Subcutaneous abdominal adipose tissue (tissue), 5 donors: ENCODE measurements around the gene TASOR2.

ENCODE experiments used
- H3K27ac ChIP-seq: one replicate; pipeline ENCODE4 v1.7.0; 2013; ENCODE audit warnings: low read depth, mild to moderate bottlenecking, inconsistent platforms, low read length, moderate library complexity
- H3K27me3 ChIP-seq, 5 donors: one replicate each; pipeline ENCODE4 v1.7.0; 2013; ENCODE audit warnings: low read length in 5 of 5, inconsistent platforms in 1 of 5; ENCODE audit not compliant: control insufficient read depth in 5 of 5, insufficient read depth in 4 of 5
- H3K36me3 ChIP-seq, 5 donors: one replicate each; pipeline ENCODE4 v1.7.0; 2013; ENCODE audit warnings: low read length in 5 of 5; ENCODE audit not compliant: control insufficient read depth in 5 of 5, insufficient read depth in 5 of 5
- H3K4me1 ChIP-seq, 5 donors: one replicate each; pipeline ENCODE4 v1.7.0; 2013; ENCODE audit warnings: low read length in 5 of 5, mild to moderate bottlenecking in 3 of 5, moderate library complexity in 1 of 5; ENCODE audit not compliant: control insufficient read depth in 5 of 5, insufficient read depth in 5 of 5
- H3K4me3 ChIP-seq, 5 donors: one replicate each; pipeline ENCODE4 v1.7.0; 2013; ENCODE audit warnings: low read length in 5 of 5, low read depth in 1 of 5
- H3K9ac ChIP-seq, 5 donors: one replicate each; pipeline ENCODE4 v1.7.0; 2013; ENCODE audit warnings: low read length in 5 of 5, mild to moderate bottlenecking in 4 of 5, moderate library complexity in 3 of 5
- H3K9me3 ChIP-seq, 5 donors: one replicate each; pipeline ENCODE4 v1.7.0; 2013; ENCODE audit warnings: low read length in 5 of 5; ENCODE audit not compliant: control insufficient read depth in 5 of 5
- donor health status: healthy.
- donor health status: healthy.
- donor health status: healthy.
- donor health status: healthy.
- donor health status: healthy.

Gene TASOR2

GRCh38 chr10:5666008-5666840 is 18.4 kb upstream of the TASOR2 start, which contains the start of gene ASB13:
Gene ASB13, minus strand, starts transcription at chr10:5666595. Its CDS starts 44 bp downstream, at chr10:5666551.
- Histone ChIP-seq H3K4me1 (peaks cover 4 to 17% (median 14%) of the 10 kb centered on the region in 5 donors), H3K4me3 (peak within 1 kb of the TSS; percentile 80 to 98 (median 94)), H3K27ac (no peak within 1 kb of the TSS), H3K9me3 (no peaks in the 10 kb centered on the region), H3K27me3 (no peaks in the 10 kb centered on the region), H3K9ac (peak within 1 kb of the TSS in 4 of 5 donors; percentile 66 to 79 (median 70)), H3K36me3 (no peaks in the 10 kb centered on the region)

GRCh38 chr10:5666841-5667630 is 17.6 kb upstream of the TASOR2 start:
- peak overlapping the region; percentile 80 to 98 (median 94) for H3K4me3 ChIP-seq
- no peaks in the 10 kb centered on the region for H3K27me3 ChIP-seq
- H3K36me3 ChIP-seq: no peaks in the 10 kb centered on the region
- H3K4me1 ChIP-seq: peaks cover 4 to 17% (median 14%) of the 10 kb centered on the region in 5 donors
- H3K9ac ChIP-seq: peak overlapping the region in 1 of 5 donors; percentile 24
- no peak overlapping the region for H3K27ac ChIP-seq
- peaks cover 0 to 3% (median under 1%) of the 10 kb centered on the region in 5 donors for H3K9me3 ChIP-seq

GRCh38 chr10:5668429-5668828 is 16.2 kb upstream of the TASOR2 start:
- no peak overlapping the region for H3K9ac ChIP-seq

GRCh38 chr10:5669604-5670003 is 15.0 kb upstream of the TASOR2 start:
- no peak overlapping the region for H3K4me3 ChIP-seq
- no peaks in the 10 kb centered on the region for H3K36me3 ChIP-seq
- H3K9me3 ChIP-seq: peaks cover 4 to 13% (median 6%) of the 10 kb centered on the region in 5 donors
- no peak overlapping the region for H3K27ac ChIP-seq
- no peak overlapping the region for H3K9ac ChIP-seq
- H3K4me1 ChIP-seq: peaks cover 4 to 17% (median 14%) of the 10 kb centered on the region in 5 donors
- H3K27me3 ChIP-seq: no peaks in the 10 kb centered on the region

More at GRCh38 chr10:5668429-5668828, 16.2 kb upstream of the TASOR2 start:
- Histone ChIP-seq H3K4me1 (peaks cover 4 to 17% (median 14%) of the 10 kb centered on the region in 5 donors), H3K4me3 (no peak overlapping the region), H3K27me3 (no peaks in the 10 kb centered on the region), H3K27ac (no peak overlapping the region), H3K36me3 (no peaks in the 10 kb centered on the region), H3K9me3 (peaks cover 4 to 7% (median 6%) of the 10 kb centered on the region in 5 donors)

GRCh38 chr10:5670662-5671375 is 13.8 kb upstream of the TASOR2 start:
- Histone ChIP-seq H3K36me3 (no peaks in the 10 kb centered on the region), H3K4me1 (peaks cover 4 to 11% (median 9%) of the 10 kb centered on the region in 5 donors), H3K27me3 (no peaks in the 10 kb centered on the region), H3K4me3 (no peak overlapping the region), H3K9me3 (peaks cover 4 to 15% (median 6%) of the 10 kb centered on the region in 5 donors), H3K27ac (no peak overlapping the region), H3K9ac (no peak overlapping the region)

- H3K9ac ChIP-seq: no peak overlapping the region
- no peak overlapping the region for H3K27ac ChIP-seq
- H3K4me3 ChIP-seq: no peak overlapping the region
- no peaks in the 10 kb centered on the region for H3K36me3 ChIP-seq
- H3K27me3 ChIP-seq: peaks cover 0 to 3% (median 0%) of the 10 kb centered on the region in 5 donors
- H3K9me3 ChIP-seq: peaks cover 0 to 9% (median 0%) of the 10 kb centered on the region in 5 donors
- no peaks in the 10 kb centered on the region for H3K4me1 ChIP-seq
These were observed 6.1 kb upstream of the TASOR2 start for GRCh38 chr10:5678397-5679036.

GRCh38 chr10:5679037-5679435 is 5.6 kb upstream of the TASOR2 start:
- Histone ChIP-seq H3K36me3 (no peaks in the 10 kb centered on the region), H3K9ac (no peak overlapping the region), H3K4me1 (peaks cover 0 to 3% (median 3%) of the 10 kb centered on the region in 5 donors), H3K4me3 (no peak overlapping the region), H3K27ac (no peak overlapping the region), H3K9me3 (peaks cover 0 to 7% (median 0%) of the 10 kb centered on the region in 5 donors), H3K27me3 (peaks cover 0 to 3% (median 0%) of the 10 kb centered on the region in 5 donors)

- Histone ChIP-seq H3K4me3 (no peak overlapping the region), H3K4me1 (peaks cover 0 to 7% (median 6%) of the 10 kb centered on the region in 5 donors), H3K9ac (no peak overlapping the region), H3K9me3 (peaks cover 0 to 1% (median 0%) of the 10 kb centered on the region in 5 donors), H3K36me3 (no peaks in the 10 kb centered on the region), H3K27ac (no peak overlapping the region), H3K27me3 (peaks cover 0 to 3% (median 0%) of the 10 kb centered on the region in 5 donors)
These were observed 5.0 kb upstream of the TASOR2 start for GRCh38 chr10:5679606-5680005.

GRCh38 chr10:5681930-5682329 is 2.7 kb upstream of the TASOR2 start:
- peaks cover 0 to 23% (median 17%) of the 10 kb centered on the region in 5 donors for H3K4me1 ChIP-seq
- no peaks in the 10 kb centered on the region for H3K36me3 ChIP-seq
- H3K9me3 ChIP-seq: no peaks in the 10 kb centered on the region
- peaks cover 0 to 3% (median 0%) of the 10 kb centered on the region in 5 donors for H3K27me3 ChIP-seq
- no peak overlapping the region for H3K4me3 ChIP-seq
- no peak overlapping the region for H3K9ac ChIP-seq
- H3K27ac ChIP-seq: no peak overlapping the region
